KOPT-K1 (cell line): Measurements from ENCODE around the gene PHLDB2.

ENCODE experiments used
- H3K27ac ChIP-seq: fragments of 200-600 bp; sonication (generic); 2 replicates; pipeline ENCODE4 v1.5.1; 2016; ENCODE audit warnings: antibody characterized with exemption, mild to moderate bottlenecking, low read depth, low read length; ENCODE audit not compliant: poor library complexity, severe bottlenecking
- H3K36me3 ChIP-seq: fragments of 200-600 bp; sonication (generic); 2 replicates; pipeline ENCODE4 v1.5.1; 2017; ENCODE audit warnings: antibody characterized with exemption, mild to moderate bottlenecking, low read length, moderate library complexity; ENCODE audit not compliant: insufficient read depth
- H3K9me3 ChIP-seq: fragments of 200-600 bp; sonication (generic); 2 replicates; pipeline ENCODE4 v1.5.1; 2017; ENCODE audit warnings: antibody characterized with exemption, low read length, mild to moderate bottlenecking; ENCODE audit not compliant: insufficient read depth, poor library complexity, severe bottlenecking

PHLDB2 gene

DNA sequence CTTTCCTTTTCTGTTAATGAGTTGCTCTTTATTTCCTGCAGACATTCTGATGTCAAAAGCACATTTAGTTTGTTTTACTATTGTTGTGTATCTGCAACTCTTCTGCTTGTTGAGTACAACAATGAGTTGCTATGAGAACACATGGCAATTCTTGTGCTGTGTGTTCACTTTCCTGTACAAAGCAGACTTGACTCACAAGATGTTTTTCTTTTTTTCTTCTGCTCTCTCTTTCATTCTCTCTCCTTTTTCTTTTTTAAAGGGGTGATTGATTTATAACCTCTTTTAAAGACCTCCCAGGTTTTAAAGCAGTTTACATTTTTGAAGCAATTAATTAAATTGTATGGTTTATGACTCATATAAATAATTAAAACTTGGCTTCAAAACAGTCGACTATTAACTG lies 88.2 kb downstream of the PHLDB2 start:
- H3K27ac ChIP-seq, result no peak overlapping the region
- H3K36me3 ChIP-seq, result no peaks in the 10 kb centered on the region
- no peaks in the 10 kb centered on the region for H3K9me3 ChIP-seq

DNA sequence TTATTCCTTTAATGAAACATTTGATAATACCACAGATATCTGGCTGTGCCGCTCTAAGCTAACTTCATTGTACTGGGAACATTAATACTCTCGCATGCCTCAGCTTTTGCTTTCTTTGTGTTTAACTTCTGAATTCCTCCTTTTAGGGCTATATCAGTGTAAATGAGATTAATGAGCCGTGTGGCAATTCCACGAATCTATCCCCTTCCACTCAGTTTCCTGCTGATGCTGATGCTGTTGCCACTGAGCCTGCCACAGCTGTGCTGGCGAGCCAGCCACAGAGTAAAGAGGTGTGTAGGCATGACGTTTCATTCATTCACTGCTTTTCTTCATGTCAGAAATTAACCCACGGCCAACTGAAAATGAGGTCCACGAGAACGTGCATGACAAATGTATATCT lies 89.7 kb downstream of the PHLDB2 start:
- Histone ChIP-seq H3K27ac (no peak overlapping the region), H3K9me3 (no peaks in the 10 kb centered on the region), H3K36me3 (no peaks in the 10 kb centered on the region)

DNA sequence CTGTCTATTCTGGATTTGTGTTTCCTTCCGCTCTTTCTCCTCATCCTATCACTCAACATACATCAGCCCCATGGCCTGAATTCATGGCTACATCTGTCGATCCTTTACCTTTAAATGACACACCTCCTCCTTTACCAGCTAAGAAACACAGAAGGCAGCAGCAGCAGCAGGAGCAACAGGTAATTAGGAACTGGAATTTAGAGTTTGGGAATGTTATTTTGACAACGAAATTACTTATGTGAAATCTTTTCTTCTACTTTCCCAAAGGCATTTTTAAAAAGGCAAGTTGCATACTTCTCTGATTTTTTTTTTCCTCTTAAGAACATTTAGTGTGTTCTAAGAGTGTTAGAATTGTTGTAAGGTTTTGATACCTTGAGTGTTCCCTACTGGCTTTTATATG lies 90.6 kb downstream of the PHLDB2 start:
- H3K27ac ChIP-seq, result no peak overlapping the region
- H3K9me3 ChIP-seq, result no peaks in the 10 kb centered on the region
- H3K36me3 ChIP-seq, result no peaks in the 10 kb centered on the region

DNA sequence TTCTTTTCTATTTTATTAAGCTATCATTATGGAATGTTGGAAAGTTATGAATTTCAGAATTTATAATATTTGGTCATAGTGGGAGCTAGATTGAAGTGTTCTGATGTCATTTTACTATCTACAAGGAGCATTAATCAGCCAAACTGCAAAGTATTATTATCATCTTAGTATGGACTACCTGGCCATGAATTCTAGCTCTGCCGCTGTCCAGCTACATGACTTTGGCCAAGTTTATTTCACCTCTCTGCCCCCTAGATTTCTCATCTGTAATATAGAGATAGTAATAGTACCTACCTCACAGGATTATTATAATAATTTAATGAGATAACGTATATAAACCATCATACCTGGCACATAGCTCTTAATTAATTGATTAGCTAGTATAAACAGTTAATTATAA lies 92.0 kb downstream of the PHLDB2 start:
- no peaks in the 10 kb centered on the region for H3K9me3 ChIP-seq
- no peaks in the 10 kb centered on the region for H3K36me3 ChIP-seq
- no peak overlapping the region for H3K27ac ChIP-seq

DNA sequence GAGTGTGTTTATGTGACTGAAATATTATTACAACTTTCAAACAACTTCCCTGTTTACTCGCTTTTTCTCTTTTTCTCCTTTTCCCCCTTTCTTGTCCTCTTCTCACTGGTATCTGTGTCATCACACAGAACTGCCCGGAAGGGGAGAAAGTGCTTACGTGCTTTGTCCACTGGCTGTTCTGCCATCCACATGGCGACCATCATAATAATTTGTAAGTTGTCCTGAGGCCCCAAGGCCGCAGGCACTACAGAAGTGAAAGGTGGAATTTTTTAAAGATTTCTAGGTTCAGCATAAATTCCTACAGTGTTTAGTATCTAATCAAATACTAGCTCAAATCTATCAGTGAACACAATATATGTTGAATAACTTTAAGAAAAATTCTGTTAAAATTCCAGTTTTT lies 93.0 kb downstream of the PHLDB2 start:
- H3K9me3 ChIP-seq, result no peaks in the 10 kb centered on the region
- no peaks in the 10 kb centered on the region for H3K36me3 ChIP-seq
- no peak overlapping the region for H3K27ac ChIP-seq

DNA sequence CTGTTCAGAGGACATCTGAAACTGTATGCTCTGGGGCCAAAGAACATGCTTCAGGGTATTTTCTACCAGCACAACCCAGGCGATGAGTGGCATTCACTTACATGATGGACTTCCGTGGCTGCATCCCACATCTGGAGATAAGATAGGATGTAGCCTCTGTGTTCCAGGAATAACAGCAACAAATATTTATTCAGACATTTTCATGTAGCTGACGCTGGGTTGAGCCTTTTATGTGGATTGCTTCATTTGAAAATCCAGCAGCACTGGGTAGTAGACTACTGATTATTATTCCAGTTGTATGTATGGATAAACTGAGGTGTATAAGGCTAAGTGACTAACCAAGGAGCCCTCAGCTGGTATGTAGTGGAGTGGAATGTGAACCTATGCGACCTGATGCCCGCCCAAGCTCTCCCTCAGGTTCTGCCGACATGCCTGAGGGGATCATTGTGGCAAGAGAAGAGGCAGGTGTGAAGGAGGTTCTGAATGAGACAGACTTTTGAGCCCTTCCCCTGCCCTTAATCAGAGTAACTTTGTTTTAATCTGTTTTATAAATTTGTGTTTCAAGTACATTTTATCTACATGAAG lies 93.9 kb downstream of the PHLDB2 start:
- Histone ChIP-seq H3K9me3 (no peaks in the 10 kb centered on the region), H3K36me3 (no peaks in the 10 kb centered on the region), H3K27ac (no peak overlapping the region)

DNA sequence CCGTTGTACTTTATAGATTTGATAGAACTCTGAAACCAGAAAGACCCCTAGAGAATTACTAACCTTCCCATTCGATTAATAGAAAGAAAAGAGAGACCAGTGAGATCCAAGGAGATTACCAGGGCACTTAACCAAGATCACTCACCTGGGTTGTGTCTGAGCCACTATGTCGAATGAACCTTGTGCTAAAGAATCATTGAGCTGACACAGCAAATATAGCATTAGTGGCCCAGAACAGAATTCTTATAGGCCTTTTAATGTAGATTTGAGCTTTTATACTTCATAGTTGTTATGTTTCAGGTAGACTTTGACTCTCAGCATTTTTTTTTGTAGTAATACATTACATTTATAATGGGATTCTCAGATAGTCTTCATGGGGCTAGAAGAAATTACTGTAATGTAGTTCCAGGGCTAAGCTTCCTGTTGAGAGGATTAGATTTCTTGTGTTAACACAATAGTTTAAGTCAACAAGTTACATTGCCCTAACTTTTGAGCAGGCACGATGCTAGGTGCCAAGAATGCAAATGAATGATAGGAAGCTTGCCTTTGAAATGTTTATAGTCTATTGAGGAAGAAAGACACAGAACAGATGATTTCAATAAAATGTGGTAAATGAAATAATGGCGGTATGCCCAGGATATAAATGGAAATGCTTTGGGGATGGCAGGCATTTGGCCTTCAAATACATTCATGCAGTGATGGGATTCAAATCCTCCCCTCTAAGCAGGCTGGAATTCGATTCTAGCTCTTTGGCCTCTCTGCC lies 95.3 kb downstream of the PHLDB2 start:
- H3K27ac ChIP-seq, result no peak overlapping the region
- H3K9me3 ChIP-seq, result no peaks in the 10 kb centered on the region
- no peaks in the 10 kb centered on the region for H3K36me3 ChIP-seq

DNA sequence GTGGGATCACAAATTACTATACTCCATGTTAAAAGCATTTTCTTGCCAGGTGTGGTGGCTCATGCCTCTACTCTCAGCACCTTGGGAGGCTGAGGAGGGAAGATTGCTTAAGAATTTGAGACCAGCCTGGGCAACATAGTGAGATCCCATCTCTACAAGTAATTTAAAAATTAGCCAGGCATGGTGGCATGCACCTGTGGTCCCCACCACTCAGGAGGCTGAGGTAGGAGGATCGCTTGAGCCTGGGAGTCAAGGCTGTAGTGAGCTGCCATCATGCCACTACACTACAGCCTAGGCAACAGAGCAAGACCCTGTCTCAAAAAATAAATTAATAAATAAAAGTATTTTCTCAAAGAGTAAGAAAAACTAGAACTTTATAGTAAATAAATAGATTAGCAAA lies 96.8 kb downstream of the PHLDB2 start:
- H3K36me3 ChIP-seq, result no peaks in the 10 kb centered on the region
- H3K27ac ChIP-seq, result no peak overlapping the region
- no peaks in the 10 kb centered on the region for H3K9me3 ChIP-seq

DNA sequence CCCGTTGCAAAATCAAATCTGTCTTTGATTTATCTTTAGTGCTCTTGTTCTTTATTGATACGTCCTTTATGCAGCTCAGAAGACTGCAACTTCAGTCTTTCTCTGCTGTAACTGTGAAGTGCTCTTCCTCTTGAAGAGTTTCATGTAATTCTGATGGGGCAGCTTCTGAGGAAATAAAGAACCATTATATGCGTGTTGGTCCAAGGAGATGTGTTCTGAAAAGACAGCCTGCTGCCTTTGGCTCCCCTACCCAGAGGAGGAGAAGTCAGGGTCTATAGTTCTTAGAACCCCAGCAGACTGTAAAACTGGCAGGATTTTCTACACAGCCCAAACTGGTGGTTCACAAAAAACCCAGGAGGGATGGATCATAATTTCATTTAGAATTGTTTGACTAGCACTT lies 97.4 kb downstream of the PHLDB2 start:
- Histone ChIP-seq H3K27ac (no peak overlapping the region), H3K36me3 (no peaks in the 10 kb centered on the region), H3K9me3 (no peaks in the 10 kb centered on the region)

DNA sequence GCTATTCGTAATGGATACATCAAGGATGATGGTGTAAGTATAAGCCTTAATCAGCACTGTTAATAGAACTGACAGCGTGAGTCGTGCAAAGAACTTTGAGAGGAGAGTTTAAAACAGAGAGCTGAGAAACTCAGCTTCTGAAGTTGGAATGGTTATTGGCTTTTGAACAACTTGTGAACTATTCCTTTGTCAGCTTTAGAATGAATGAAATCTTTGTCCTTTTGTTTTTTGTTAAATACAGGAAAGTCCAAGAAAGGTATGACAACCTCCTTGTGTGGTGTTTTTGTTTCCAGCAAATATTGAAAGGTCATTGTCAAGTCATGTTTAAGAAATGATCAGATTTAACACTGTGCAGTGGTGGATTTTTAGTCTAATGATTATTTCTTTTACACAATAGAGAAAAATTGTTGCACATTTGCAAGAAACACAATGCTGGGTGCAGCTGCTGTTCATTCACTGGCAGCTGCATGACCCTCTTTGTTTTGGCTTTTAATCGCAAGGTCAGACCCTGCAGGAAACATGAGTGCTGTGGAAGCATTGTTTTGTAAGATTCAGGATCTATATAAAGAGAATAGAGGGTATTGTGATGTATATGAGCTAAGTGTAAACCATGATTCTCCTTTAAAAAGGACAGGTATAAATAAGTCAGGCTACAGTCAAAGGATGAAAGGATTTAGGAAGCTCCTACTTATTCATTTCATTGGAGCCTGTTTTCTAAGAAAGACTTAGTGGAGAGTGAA lies 98.1 kb downstream of the PHLDB2 start:
- no peak overlapping the region for H3K27ac ChIP-seq
- no peaks in the 10 kb centered on the region for H3K36me3 ChIP-seq
- H3K9me3 ChIP-seq, result no peaks in the 10 kb centered on the region

DNA sequence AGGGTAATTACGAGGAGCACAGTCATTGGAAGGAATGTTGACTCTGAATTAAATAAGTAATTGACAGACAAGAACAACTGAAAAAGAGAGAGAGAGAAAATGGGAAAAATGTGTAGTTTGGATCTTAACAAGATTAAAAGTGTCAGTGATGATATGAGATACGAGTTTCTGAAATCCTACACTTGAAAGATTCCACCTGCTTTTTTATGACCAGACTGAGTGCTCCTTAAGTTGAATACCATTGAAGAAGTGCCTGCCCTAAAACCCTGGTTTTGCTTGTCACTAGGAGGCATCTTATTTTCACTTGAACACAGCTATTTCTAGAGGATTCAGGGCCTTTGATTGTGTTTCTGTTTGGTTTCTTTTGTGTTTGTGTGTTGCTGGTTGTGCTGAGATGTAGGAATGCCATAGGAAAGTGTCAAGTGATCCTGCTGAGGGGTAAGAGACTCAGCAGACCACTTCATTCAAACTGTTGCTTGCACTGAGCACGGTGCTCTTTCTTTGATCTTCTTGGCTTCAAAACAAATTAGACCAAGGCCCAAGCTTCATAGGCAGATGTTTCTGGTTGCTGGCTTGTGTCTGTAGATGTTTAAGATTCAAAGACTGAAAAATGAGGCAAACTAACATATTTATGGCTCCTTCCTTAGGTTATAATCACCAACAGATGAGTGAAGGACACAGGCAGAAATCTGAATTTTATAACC lies 102.5 kb downstream of the PHLDB2 start:
- no peaks in the 10 kb centered on the region for H3K36me3 ChIP-seq
- no peaks in the 10 kb centered on the region for H3K9me3 ChIP-seq
- H3K27ac ChIP-seq, result no peak overlapping the region

DNA sequence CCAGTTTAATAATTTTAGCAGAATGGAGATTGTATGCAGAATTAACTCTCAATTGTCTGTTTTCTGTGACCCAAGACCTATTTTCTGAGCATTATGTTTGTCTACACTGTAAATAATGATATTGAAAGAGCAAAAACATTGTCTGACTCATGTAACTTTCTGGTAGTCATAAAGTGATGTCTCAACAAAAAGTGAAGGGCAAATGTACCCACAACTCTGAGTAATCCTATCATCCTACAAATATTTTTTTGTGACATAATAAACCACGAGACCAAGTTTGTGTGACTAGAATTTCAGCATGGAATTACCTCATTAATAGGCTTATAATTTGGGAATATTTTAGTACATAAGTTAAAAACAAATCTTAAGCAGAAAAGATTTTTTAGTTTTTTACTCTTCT lies 104.4 kb downstream of the PHLDB2 start:
- Histone ChIP-seq H3K27ac (no peak overlapping the region), H3K9me3 (no peaks in the 10 kb centered on the region), H3K36me3 (no peaks in the 10 kb centered on the region)

DNA sequence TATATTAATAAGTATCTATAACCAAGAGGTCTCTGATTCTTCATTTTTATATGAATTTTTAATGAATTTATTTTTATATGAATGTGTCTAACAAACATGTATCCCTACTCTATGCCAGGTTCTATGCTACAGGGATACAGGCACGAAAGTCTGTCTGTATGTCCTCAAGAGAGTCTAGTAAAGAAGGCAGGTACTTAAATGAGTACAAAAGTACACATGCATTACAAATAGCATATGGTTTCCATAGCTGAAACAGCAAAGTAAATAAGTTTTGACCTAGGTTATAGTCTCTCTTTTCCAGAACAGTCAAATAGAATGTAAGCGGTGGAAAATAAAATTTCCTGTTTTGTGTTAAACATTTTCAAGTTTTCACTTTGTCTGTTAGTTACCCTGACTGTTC lies 106.4 kb downstream of the PHLDB2 start:
- H3K9me3 ChIP-seq, result no peaks in the 10 kb centered on the region
- H3K27ac ChIP-seq, result no peak overlapping the region
- H3K36me3 ChIP-seq, result no peaks in the 10 kb centered on the region

DNA sequence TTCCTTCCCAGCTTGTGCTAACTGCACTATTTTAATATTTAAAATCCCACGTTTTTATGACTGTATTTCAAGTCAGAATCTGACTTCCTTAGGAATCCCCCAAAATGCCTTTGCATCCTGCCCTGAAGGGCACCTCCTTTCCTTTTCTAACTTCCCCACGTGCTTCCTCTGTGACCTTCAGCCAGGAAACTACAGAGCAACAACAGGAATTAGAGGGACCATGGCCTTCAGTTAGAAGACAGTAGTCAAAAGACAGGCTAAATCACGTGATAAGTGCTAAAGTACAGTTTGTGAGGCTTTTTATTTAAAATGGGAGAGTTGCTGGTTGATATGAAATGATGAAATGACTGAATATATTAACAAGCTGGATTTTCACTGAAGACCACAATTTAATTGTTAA lies 108.0 kb downstream of the PHLDB2 start:
- no peaks in the 10 kb centered on the region for H3K9me3 ChIP-seq
- H3K36me3 ChIP-seq, result no peaks in the 10 kb centered on the region
- H3K27ac ChIP-seq, result no peak overlapping the region

DNA sequence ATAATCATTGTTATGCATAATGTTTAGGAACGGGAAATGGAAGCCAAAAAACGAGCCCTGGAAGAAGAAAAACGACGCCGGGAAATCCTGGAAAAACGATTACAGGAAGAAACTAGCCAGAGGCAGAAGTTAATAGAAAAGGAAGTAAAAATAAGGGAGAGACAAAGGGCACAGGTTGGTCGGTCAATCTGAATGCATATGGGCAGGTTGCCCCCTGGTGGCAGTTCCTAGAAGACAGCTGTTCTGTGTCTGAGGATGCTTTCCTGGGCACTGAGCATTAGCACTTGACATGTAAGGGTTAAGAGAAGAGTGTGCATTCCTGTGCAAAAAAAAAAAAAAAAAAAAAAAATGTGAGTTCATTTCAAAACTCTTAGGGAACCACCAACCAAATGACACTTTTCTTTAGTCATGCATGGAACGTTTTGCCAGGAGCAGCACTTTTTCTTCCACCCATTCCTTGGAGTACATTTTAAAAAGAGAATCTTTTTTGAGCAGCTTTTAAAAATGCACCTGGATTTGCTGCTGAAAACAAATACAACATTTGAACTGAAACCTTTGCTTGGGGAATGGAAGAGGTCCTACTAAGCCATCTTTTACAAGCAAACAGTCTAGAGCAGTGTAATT lies 108.7 kb downstream of the PHLDB2 start:
- Histone ChIP-seq H3K27ac (no peak overlapping the region), H3K9me3 (no peaks in the 10 kb centered on the region), H3K36me3 (no peaks in the 10 kb centered on the region)
